CD4-positive, alpha-beta T cell treated with Interleukin-6 at 100 ng/mL for 8 hours (primary cell): ENCODE results near the gene MADD.

Source experiments
- DNase-seq: peaks from one replicate; pipeline ENCODE4 v3.0.0-alpha.2; 2020; ENCODE audit warnings: mixed read lengths, low spot score

The MADD gene

GRCh38 chr11:47356998-47357329, 87.0 kb downstream of the MADD start:
- DNase-seq, result no peak

- no peak for DNase-seq
Measured at GRCh38 chr11:47357985-47358730, 88.2 kb downstream of the MADD start.

- DNase-seq, result no peak
Measured at GRCh38 chr11:47358731-47359051, 88.8 kb downstream of the MADD start.

- no peak for DNase-seq
Measured at GRCh38 chr11:47359162-47359561, 89.2 kb downstream of the MADD start.

- no peak for DNase-seq
Measured at GRCh38 chr11:47359586-47359985, 89.7 kb downstream of the MADD start.

- DNase-seq, result no peak
Measured at GRCh38 chr11:47360341-47360740, 90.4 kb downstream of the MADD start.

GRCh38 chr11:47361419-47361818, 91.5 kb downstream of the MADD start:
- DNase-seq, result no peak

GRCh38 chr11:47366020-47366490, 96.1 kb downstream of the MADD start:
- DNase-seq, result no peak

- no peak for DNase-seq
Measured at GRCh38 chr11:47369676-47370075, 99.7 kb downstream of the MADD start.

GRCh38 chr11:47372422-47372821, 102.5 kb downstream of the MADD start:
- no peak for DNase-seq

GRCh38 chr11:47373876-47374719, 104.2 kb downstream of the MADD start:
- DNase-seq, result peak; percentile 85

- DNase-seq, result no peak
Measured at GRCh38 chr11:47374720-47375019, 104.7 kb downstream of the MADD start.

- DNase-seq, result no peak
Measured at GRCh38 chr11:47375020-47375419, 105.1 kb downstream of the MADD start.

GRCh38 chr11:47375546-47376085, 105.7 kb downstream of the MADD start:
- DNase-seq, result no peak

- DNase-seq, result no peak
Measured at GRCh38 chr11:47376107-47376524, 106.2 kb downstream of the MADD start.

GRCh38 chr11:47376525-47377371, 106.8 kb downstream of the MADD start:
- no peak for DNase-seq

GRCh38 chr11:47377571-47378009, 107.7 kb downstream of the MADD start:
- no peak for DNase-seq

- DNase-seq, result no peak
Measured at GRCh38 chr11:47378010-47378835, 108.3 kb downstream of the MADD start, which contains the start of gene SPI1. Gene SPI1 (minus strand): TSS chr11:47378547. CDS start chr11:47378353, 194 bp downstream.

GRCh38 chr11:47378836-47379170, 108.9 kb downstream of the MADD start:
- no peak for DNase-seq

- no peak for DNase-seq
Measured at GRCh38 chr11:47379317-47379716, 109.4 kb downstream of the MADD start.
